GM23338 (cell line): ENCODE data around the gene MED28. TPM values are rescaled to one million over a fixed set of nuclear protein-coding genes. Genes with fewer than 3 reads are reported as not detected.

Experiments
- ATAC-seq: fragments of 200-7000 bp; cut with Tn5 transposase; 3 replicates; pipeline ENCODE4 v1.9.1; 2020
- DNase-seq: peaks from one replicate; pipeline ENCODE4 v3.0.0-alpha.2; 2015; ENCODE audit warnings: low spot score
- H2AFZ ChIP-seq: fragments of 200-600 bp; sonication (generic); 2 replicates; pipeline ENCODE4 v1.8.0; 2016; ENCODE audit warnings: antibody characterized with exemption, mild to moderate bottlenecking, moderate library complexity
- H3F3A ChIP-seq: fragments of 200-600 bp; sonication (generic); replicated peaks from 2 replicates; pipeline ENCODE4 v1.8.0; 2017; ENCODE audit warnings: antibody characterized with exemption, mixed run types, low read depth
- H3K27ac ChIP-seq: fragments of 200-600 bp; sonication (generic); 2 replicates; pipeline ENCODE4 v1.6.1; 2016; ENCODE audit warnings: low read depth
- H3K27me3 ChIP-seq: fragments of 200-600 bp; sonication (generic); 2 replicates; pipeline ENCODE4 v1.8.0; 2016; ENCODE audit warnings: mild to moderate bottlenecking, mixed run types, moderate library complexity; ENCODE audit not compliant: insufficient read depth
- H3K36me3 ChIP-seq: fragments of 200-600 bp; sonication (generic); 2 replicates; pipeline ENCODE4 v1.8.0; 2016; ENCODE audit warnings: mild to moderate bottlenecking; ENCODE audit not compliant: insufficient read depth
- H3K4me1 ChIP-seq: fragments of 200-600 bp; sonication (generic); 2 replicates; pipeline ENCODE4 v1.8.0; 2016; ENCODE audit warnings: mild to moderate bottlenecking, moderate library complexity; ENCODE audit not compliant: insufficient read depth
- H3K4me2 ChIP-seq: fragments of 200-600 bp; sonication (generic); 2 replicates; pipeline ENCODE4 v1.7.1; 2017; ENCODE audit warnings: mixed run types
- H3K4me3 ChIP-seq: fragments of 200-600 bp; sonication (generic); 2 replicates; pipeline ENCODE4 v1.6.1; 2016; ENCODE audit warnings: mixed run types
- H3K79me2 ChIP-seq: fragments of 200-600 bp; sonication (generic); replicated peaks from 2 replicates; pipeline ENCODE4 v1.8.0; 2017; ENCODE audit warnings: mild to moderate bottlenecking; ENCODE audit not compliant: insufficient read depth
- H3K9me2 ChIP-seq: fragments of 200-600 bp; sonication (generic); 2 replicates; pipeline ENCODE4 v1.8.0; 2017; ENCODE audit not compliant: insufficient read depth
- H4K20me1 ChIP-seq: fragments of 200-600 bp; sonication (generic); replicated peaks from 2 replicates; pipeline ENCODE4 v1.8.0; 2017; ENCODE audit warnings: mild to moderate bottlenecking; ENCODE audit not compliant: insufficient read depth
- H3K27ac Mint-ChIP-seq: 2 replicates; pipeline ENCODE4 v1.8.0; 2020; ENCODE audit warnings: inconsistent platforms, mild to moderate bottlenecking, moderate library complexity, mixed read lengths
- H3K27me3 Mint-ChIP-seq: 3 replicates; pipeline ENCODE4 v1.8.0; 2022; ENCODE audit warnings: low read depth, mild to moderate bottlenecking, moderate library complexity, mixed read lengths, inconsistent platforms; ENCODE audit not compliant: insufficient read depth, poor library complexity
- H3K36me3 Mint-ChIP-seq: 3 replicates; pipeline ENCODE4 v1.8.0; 2021; ENCODE audit warnings: low read depth, mild to moderate bottlenecking, inconsistent platforms, moderate library complexity, mixed read lengths
- H3K4me1 Mint-ChIP-seq: 3 replicates; pipeline ENCODE4 v1.8.0; 2020; ENCODE audit warnings: mild to moderate bottlenecking, inconsistent platforms, mixed read lengths
- H3K4me3 Mint-ChIP-seq: 3 replicates; pipeline ENCODE4 v1.8.0; 2021; ENCODE audit warnings: moderate library complexity, mild to moderate bottlenecking, inconsistent platforms, mixed read lengths
- H3K9me3 Mint-ChIP-seq: 3 replicates; pipeline ENCODE4 v1.8.0; 2020; ENCODE audit warnings: moderate library complexity, mild to moderate bottlenecking, inconsistent platforms, mixed read lengths
- CREB1 ChIP-seq: fragments of 250-450 bp; sonication (Bioruptor Pico); IDR thresholded peaks from 2 replicates; pipeline ENCODE4 v1.5.0; 2020; ENCODE audit warnings: low read depth, mild to moderate bottlenecking, moderate library complexity
- EZH2phosphoT487 ChIP-seq: fragments of 200-600 bp; sonication (generic); IDR thresholded peaks from one replicate; pipeline ENCODE4 v1.8.1; 2018; ENCODE audit warnings: antibody characterized with exemption; ENCODE audit not compliant: unreplicated experiment
- polyA plus RNA-seq: library from polyadenylated mRNA; unstranded; fragments of >200 nt; fragmentation: Nextera tagmentation; extraction: Ambion mirVana; gene quantifications from 2 replicates; pipeline ENCODE4 v1.2.1, GENCODE V29; 2016
- total RNA-seq: library from RNA; depleted of rRNA; stranded (reverse); fragments of >200 nt; shearing (Covaris generic); gene quantifications from 2 replicates; pipeline ENCODE4 v1.2.3, GENCODE V29; 2014
- TF ChIP-seq, protein P1 (sequence below): fragments of 250-450 bp; sonication (Bioruptor Pico); IDR thresholded peaks from 2 replicates; pipeline ENCODE4 v1.5.0; 2020; ENCODE audit warnings: mild to moderate bottlenecking, moderate library complexity
- TF ChIP-seq, protein P2 (sequence below): IDR thresholded peaks from one replicate; pipeline ENCODE4 v1.6.1; 2018; ENCODE audit warnings: antibody characterized with exemption; ENCODE audit not compliant: unreplicated experiment

The MED28 gene
- total and polyA plus RNA-seq, 2 experiments from 2014 or later: 24.0 to 60.9 TPM

DNA sequence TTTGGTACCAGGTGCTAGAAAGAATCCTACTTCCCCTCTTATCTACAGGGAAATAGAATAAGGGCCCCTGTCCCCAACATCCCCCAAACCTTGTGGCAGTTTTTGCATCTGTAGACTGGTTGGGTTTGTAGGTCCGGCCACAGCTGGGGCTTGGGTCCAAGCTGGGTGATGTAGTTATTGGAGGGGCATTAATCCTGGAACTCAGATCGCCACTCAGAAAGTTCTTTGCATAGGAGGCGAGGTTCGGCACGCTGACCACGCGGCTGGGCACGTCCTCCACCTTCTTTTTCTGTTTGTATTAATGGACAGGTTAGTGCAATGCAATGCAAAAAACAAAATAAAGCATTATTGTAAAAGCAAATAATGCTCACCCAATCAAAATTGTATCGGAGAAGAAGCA lies 19.2 kb downstream of the MED28 start (continued):
- TF ChIP-seq, protein P1, sequence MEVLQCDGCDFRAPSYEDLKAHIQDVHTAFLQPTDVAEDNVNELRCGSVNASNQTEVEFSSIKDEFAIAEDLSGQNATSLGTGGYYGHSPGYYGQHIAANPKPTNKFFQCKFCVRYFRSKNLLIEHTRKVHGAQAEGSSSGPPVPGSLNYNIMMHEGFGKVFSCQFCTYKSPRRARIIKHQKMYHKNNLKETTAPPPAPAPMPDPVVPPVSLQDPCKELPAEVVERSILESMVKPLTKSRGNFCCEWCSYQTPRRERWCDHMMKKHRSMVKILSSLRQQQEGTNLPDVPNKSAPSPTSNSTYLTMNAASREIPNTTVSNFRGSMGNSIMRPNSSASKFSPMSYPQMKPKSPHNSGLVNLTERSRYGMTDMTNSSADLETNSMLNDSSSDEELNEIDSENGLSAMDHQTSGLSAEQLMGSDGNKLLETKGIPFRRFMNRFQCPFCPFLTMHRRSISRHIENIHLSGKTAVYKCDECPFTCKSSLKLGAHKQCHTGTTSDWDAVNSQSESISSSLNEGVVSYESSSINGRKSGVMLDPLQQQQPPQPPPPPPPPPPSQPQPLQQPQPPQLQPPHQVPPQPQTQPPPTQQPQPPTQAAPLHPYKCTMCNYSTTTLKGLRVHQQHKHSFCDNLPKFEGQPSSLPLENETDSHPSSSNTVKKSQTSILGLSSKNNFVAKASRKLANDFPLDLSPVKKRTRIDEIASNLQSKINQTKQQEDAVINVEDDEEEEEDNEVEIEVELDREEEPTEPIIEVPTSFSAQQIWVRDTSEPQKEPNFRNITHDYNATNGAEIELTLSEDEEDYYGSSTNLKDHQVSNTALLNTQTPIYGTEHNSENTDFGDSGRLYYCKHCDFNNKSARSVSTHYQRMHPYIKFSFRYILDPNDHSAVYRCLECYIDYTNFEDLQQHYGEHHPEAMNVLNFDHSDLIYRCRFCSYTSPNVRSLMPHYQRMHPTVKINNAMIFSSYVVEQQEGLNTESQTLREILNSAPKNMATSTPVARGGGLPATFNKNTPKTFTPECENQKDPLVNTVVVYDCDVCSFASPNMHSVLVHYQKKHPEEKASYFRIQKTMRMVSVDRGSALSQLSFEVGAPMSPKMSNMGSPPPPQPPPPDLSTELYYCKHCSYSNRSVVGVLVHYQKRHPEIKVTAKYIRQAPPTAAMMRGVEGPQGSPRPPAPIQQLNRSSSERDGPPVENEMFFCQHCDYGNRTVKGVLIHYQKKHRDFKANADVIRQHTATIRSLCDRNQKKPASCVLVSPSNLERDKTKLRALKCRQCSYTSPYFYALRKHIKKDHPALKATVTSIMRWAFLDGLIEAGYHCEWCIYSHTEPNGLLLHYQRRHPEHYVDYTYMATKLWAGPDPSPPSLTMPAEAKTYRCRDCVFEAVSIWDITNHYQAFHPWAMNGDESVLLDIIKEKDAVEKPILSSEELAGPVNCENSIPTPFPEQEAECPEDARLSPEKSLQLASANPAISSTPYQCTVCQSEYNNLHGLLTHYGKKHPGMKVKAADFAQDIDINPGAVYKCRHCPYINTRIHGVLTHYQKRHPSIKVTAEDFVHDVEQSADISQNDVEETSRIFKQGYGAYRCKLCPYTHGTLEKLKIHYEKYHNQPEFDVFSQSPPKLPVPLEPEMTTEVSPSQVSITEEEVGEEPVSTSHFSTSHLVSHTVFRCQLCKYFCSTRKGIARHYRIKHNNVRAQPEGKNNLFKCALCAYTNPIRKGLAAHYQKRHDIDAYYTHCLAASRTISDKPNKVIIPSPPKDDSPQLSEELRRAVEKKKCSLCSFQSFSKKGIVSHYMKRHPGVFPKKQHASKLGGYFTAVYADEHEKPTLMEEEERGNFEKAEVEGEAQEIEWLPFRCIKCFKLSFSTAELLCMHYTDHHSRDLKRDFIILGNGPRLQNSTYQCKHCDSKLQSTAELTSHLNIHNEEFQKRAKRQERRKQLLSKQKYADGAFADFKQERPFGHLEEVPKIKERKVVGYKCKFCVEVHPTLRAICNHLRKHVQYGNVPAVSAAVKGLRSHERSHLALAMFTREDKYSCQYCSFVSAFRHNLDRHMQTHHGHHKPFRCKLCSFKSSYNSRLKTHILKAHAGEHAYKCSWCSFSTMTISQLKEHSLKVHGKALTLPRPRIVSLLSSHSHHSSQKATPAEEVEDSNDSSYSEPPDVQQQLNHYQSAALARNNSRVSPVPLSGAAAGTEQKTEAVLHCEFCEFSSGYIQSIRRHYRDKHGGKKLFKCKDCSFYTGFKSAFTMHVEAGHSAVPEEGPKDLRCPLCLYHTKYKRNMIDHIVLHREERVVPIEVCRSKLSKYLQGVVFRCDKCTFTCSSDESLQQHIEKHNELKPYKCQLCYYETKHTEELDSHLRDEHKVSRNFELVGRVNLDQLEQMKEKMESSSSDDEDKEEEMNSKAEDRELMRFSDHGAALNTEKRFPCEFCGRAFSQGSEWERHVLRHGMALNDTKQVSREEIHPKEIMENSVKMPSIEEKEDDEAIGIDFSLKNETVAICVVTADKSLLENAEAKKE: no peak

DNA sequence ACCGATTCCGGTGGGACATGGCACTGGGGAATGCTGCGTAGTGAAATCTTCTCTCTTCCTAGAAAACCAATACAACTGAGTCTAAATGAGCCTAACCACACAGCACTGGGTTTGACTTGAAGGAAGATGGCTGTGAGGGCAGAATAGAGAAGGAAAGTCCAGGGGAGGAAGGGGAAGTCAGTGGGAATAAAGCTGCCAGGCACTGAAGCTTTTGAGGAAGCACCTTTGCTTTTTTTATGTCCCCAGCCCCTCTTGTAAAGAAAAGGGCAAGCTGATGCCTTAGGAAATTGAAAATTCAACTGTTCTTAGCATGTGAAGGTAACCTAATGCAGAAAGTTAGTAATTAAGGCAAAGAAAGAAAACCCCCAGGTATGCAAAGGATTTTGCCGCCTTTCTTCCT lies 20.6 kb downstream of the MED28 start:
- DNase-seq (no peak), ATAC-seq (no peak)
- Mint-ChIP-seq H3K27me3 (peaks cover 11% of the 10 kb centered on the region), H3K4me3 (no peak overlapping the region), H3K36me3 (peaks cover 42% of the 10 kb centered on the region), H3K9me3 (no peaks in the 10 kb centered on the region), H3K27ac (no peak overlapping the region), H3K4me1 (no peaks in the 10 kb centered on the region)
- no peak overlapping the region for H3K4me2 ChIP-seq
- H3F3A ChIP-seq: peaks cover 13% of the 10 kb centered on the region; the same call in 1 of the 2 replicates
- H4K20me1 ChIP-seq: peaks cover 30% of the 10 kb centered on the region
- H3K27me3 ChIP-seq: no peaks in the 10 kb centered on the region
- H3K9me2 ChIP-seq: no peaks in the 10 kb centered on the region
- H3K36me3 ChIP-seq: peaks cover 33% of the 10 kb centered on the region
- H2AFZ ChIP-seq: no peak overlapping the region
- no peaks in the 10 kb centered on the region for H3K4me1 ChIP-seq
- no peak overlapping the region for H3K4me3 ChIP-seq
- H3K79me2 ChIP-seq: peaks cover 20% of the 10 kb centered on the region
- no peak overlapping the region for H3K27ac ChIP-seq
- TF ChIP-seq, protein P2, sequence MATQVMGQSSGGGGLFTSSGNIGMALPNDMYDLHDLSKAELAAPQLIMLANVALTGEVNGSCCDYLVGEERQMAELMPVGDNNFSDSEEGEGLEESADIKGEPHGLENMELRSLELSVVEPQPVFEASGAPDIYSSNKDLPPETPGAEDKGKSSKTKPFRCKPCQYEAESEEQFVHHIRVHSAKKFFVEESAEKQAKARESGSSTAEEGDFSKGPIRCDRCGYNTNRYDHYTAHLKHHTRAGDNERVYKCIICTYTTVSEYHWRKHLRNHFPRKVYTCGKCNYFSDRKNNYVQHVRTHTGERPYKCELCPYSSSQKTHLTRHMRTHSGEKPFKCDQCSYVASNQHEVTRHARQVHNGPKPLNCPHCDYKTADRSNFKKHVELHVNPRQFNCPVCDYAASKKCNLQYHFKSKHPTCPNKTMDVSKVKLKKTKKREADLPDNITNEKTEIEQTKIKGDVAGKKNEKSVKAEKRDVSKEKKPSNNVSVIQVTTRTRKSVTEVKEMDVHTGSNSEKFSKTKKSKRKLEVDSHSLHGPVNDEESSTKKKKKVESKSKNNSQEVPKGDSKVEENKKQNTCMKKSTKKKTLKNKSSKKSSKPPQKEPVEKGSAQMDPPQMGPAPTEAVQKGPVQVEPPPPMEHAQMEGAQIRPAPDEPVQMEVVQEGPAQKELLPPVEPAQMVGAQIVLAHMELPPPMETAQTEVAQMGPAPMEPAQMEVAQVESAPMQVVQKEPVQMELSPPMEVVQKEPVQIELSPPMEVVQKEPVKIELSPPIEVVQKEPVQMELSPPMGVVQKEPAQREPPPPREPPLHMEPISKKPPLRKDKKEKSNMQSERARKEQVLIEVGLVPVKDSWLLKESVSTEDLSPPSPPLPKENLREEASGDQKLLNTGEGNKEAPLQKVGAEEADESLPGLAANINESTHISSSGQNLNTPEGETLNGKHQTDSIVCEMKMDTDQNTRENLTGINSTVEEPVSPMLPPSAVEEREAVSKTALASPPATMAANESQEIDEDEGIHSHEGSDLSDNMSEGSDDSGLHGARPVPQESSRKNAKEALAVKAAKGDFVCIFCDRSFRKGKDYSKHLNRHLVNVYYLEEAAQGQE: no peak
- TF ChIP-seq, protein P1: no peak
- TF ChIP-seq CREB1 (CRISPR knock-in tag) (no peak), EZH2phosphoT487 (no peak)
